GM12878 (cell line): Measurements from ENCODE around the gene IMP3. TPM values are rescaled to one million over a fixed set of nuclear protein-coding genes. Genes with fewer than 3 reads are reported as not detected.

Source experiments
- ATAC-seq: fragments of 200-7000 bp; cut with Tn5 transposase; 3 replicates; pipeline ENCODE4 v1.9.1; 2020; ENCODE audit warnings: mild to moderate bottlenecking, moderate library complexity
- BruUV-seq: library from RNA; stranded (reverse); fragments of 400-500 nt; replicated peaks from 2 replicates; lab custom pipeline; 2021; lab: Mats Ljungman, UMichigan
- CTCF ChIA-PET: fragments of 300-600 bp; sonication (Branson Sonifier 250); formaldehyde crosslinking; extraction: SDS; loops from one replicate; lab custom pipeline; 2021; ENCODE audit warnings: inconsistent platforms; lab: Yijun Ruan, JAX
- POLR2A ChIA-PET: fragments of 350-600 bp; formaldehyde crosslinking; extraction: SDS; loops from one replicate; lab custom pipeline; 2021; ENCODE audit warnings: inconsistent platforms; lab: Charles Lee
- RAD21 ChIA-PET: fragments of 300-600 bp; sonication (Branson Sonifier 250); formaldehyde crosslinking; loops from one replicate; lab custom pipeline; 2023; ENCODE audit warnings: antibody characterized with exemption; ENCODE audit not compliant: unreplicated experiment; lab: Charles Lee
- SMC1A ChIA-PET: fragments of 300-600 bp; sonication (Branson Sonifier 250); formaldehyde crosslinking; loops from one replicate; lab custom pipeline; 2023; ENCODE audit not compliant: unreplicated experiment, uncharacterized antibody; lab: Charles Lee
- DNase-seq: peaks from one replicate; pipeline ENCODE4 v3.0.0-alpha.2; 2011; ENCODE audit warnings: low read depth, low spot score
- FAIRE-seq: peaks from 3 replicates; lab custom pipeline; 2011; peaks lifted over from hg19 to GRCh38; lab: Jason Lieb, UNC
- H2AFZ ChIP-seq: 2 replicates; pipeline ENCODE4 v1.6.0; 2011; ENCODE audit warnings: low read depth, low read length, control low read depth; ENCODE audit not compliant: control insufficient read depth
- H3K27ac ChIP-seq: 2 replicates; pipeline ENCODE4 v1.5.1; 2011; ENCODE audit warnings: control low read depth; ENCODE audit not compliant: control insufficient read depth, insufficient read depth
- H3K27me3 ChIP-seq, 2 experiments: replicated peaks in 1 of 2; 2 replicates each; pipeline versions ENCODE4 v1.6.0 to v1.6.1; 2011; ENCODE audit warnings: low read length in 1 of 2; ENCODE audit not compliant: control insufficient read depth in 2 of 2, insufficient read depth in 2 of 2
- H3K36me3 ChIP-seq, 2 experiments: 2 replicates each; pipeline ENCODE4 v1.5.1; 2011; ENCODE audit warnings: low read length in 1 of 2; ENCODE audit not compliant: control insufficient read depth in 2 of 2, insufficient read depth in 2 of 2
- H3K4me1 ChIP-seq: 2 replicates; pipeline ENCODE4 v1.6.1; 2011; ENCODE audit warnings: mild to moderate bottlenecking, low read length, moderate library complexity, mixed read lengths; ENCODE audit not compliant: control insufficient read depth, insufficient read depth
- H3K4me2 ChIP-seq: 2 replicates; pipeline ENCODE4 v1.6.0; 2011; ENCODE audit warnings: control low read depth; ENCODE audit not compliant: control insufficient read depth, insufficient read depth
- H3K4me3 ChIP-seq: fragments of 200-600 bp; sonication (generic); 2 replicates; pipeline ENCODE4 v1.5.1; 2016
- H3K79me2 ChIP-seq: 2 replicates; pipeline ENCODE4 v1.6.0; 2011; ENCODE audit warnings: low read length; ENCODE audit not compliant: control insufficient read depth, insufficient read depth
- H3K9ac ChIP-seq: 2 replicates; pipeline ENCODE4 v1.8.0; 2011; ENCODE audit warnings: low read length, control low read depth, mixed read lengths; ENCODE audit not compliant: control insufficient read depth, insufficient read depth
- H3K9me3 ChIP-seq: replicated peaks from 3 replicates; pipeline ENCODE4 v1.5.1; 2011; ENCODE audit warnings: mild to moderate bottlenecking, low read length; ENCODE audit not compliant: control insufficient read depth, insufficient read depth
- H4K20me1 ChIP-seq: 2 replicates; pipeline ENCODE4 v1.6.0; 2011; ENCODE audit not compliant: control insufficient read depth, insufficient read depth
- CREB1 ChIP-seq: IDR thresholded peaks from 2 replicates; pipeline ENCODE4 v1.6.1; 2012; ENCODE audit warnings: low read depth, mild to moderate bottlenecking, inconsistent platforms
- EZH2 ChIP-seq: IDR thresholded peaks from 2 replicates; pipeline ENCODE4 v1.6.1; 2012; ENCODE audit warnings: low read depth, mild to moderate bottlenecking, control low read depth, inconsistent platforms, low read length, borderline replicate concordance; ENCODE audit not compliant: control insufficient read depth
- IKZF1 ChIP-seq: fragments of 450-650 bp; conservative IDR thresholded peaks from 2 replicates; pipeline ENCODE4 v1.6.1; 2017; ENCODE audit warnings: antibody characterized with exemption, mild to moderate bottlenecking
- JUNB ChIP-seq: IDR thresholded peaks from 2 replicates; pipeline ENCODE4 v1.6.1; 2016; ENCODE audit warnings: antibody characterized with exemption, mild to moderate bottlenecking
- JUND ChIP-seq: IDR thresholded peaks from 2 replicates; pipeline ENCODE4 v1.6.1; 2012; ENCODE audit warnings: low read depth, mild to moderate bottlenecking, low read length, improper control_type of control experiment, moderate library complexity
- MEF2B ChIP-seq: fragments of 450-650 bp; IDR thresholded peaks from 2 replicates; pipeline ENCODE4 v1.6.1; 2018; ENCODE audit warnings: mild to moderate bottlenecking, moderate library complexity; ENCODE audit not compliant: partially characterized antibody, poor library complexity, severe bottlenecking
- MXI1 ChIP-seq: fragments of 150-350 bp; IDR thresholded peaks from 2 replicates; pipeline ENCODE4 v1.6.1; 2011; ENCODE audit warnings: low read depth, mild to moderate bottlenecking, inconsistent platforms, low read length, improper control_type of control experiment
- NR2F1 ChIP-seq: fragments of 450-650 bp; conservative IDR thresholded peaks from 2 replicates; pipeline ENCODE4 v1.6.1; 2017; ENCODE audit warnings: mild to moderate bottlenecking
- RB1 ChIP-seq: fragments of 450-650 bp; formaldehyde crosslinking; IDR thresholded peaks from 2 replicates; pipeline ENCODE4 v1.6.1; 2017; ENCODE audit warnings: mild to moderate bottlenecking, borderline replicate concordance
- RUNX3 ChIP-seq: IDR thresholded peaks from 2 replicates; pipeline ENCODE4 v1.6.1; 2012; ENCODE audit warnings: low read length, inconsistent platforms
- WGBS: methylation state at CpG from one replicate; pipeline ENCODE4 v1.1.6; 2016; ENCODE audit warnings: low lambda C conversion rate; ENCODE audit not compliant: insufficient replicate concordance, insufficient coverage; ENCODE audit errors: missing lambda C conversion rate; 5-methylcytosine and 5-hydroxymethylcytosine counted together
- in situ Hi-C: fragments of 300-500 bp; cut with MboI; formaldehyde crosslinking; loops from 9 replicates; pipeline ENCODE4 v1.14.3; 2018; ENCODE audit warnings: mixed read lengths
- intact Hi-C: fragments of 100-400 bp; cut with micrococcal nuclease; formaldehyde crosslinking; loops from one replicate; pipeline ENCODE4 v1.14.2; 2022; ENCODE audit not compliant: unreplicated experiment
- polyA plus RNA-seq, 11 experiments: library from polyadenylated mRNA; depleted of rRNA in 4 of 11; unstranded in 6 of 11; stranded (reverse) in 5 of 11; fragments of >200 nt; fragmentation: Nextera tagmentation in 4 of 11; fragmentation: Illumina TruSeq in 1 of 11; extraction: Ambion mirVana in 4 of 11; extraction: Trizol in 1 of 11; gene quantifications; 1 replicate in 1 of 11; 2 replicates in 10 of 11; pipeline versions ENCODE4 v1.2.1 to v1.2.3, GENCODE V29; 2011 to 2016; ENCODE audit warnings: inconsistent platforms in 2 of 11, missing spikeins in 2 of 11, low read depth in 1 of 11
- total RNA-seq, 4 experiments: library from RNA; depleted of rRNA in 3 of 4; stranded (reverse); fragments of >200 nt in 3 of 4; fragmentation: Illumina TruSeq in 1 of 4; extraction: Trizol in 1 of 4; gene quantifications; 2 replicates each; pipeline versions ENCODE4 v1.2.1 to v1.2.3, GENCODE V29; 2013 to 2021

The IMP3 gene
- total and polyA plus RNA-seq, 10 of the 15 experiments (the other 5 are each of a cell fraction or from before 2014, with no cell fraction given) = 13.3 to 208 (median 85.2) TPM

- DNase-seq (no peak), FAIRE-seq (no peak), ATAC-seq (no peak)
- Histone ChIP-seq H3K9me3 (no peaks in the 10 kb centered on the region), H2AFZ (no peak overlapping the region), H3K27me3 (no peaks in the 10 kb centered on the region; a peak in 1 of 4 replicates), H3K4me1 (no peaks in the 10 kb centered on the region), H3K4me2 (no peak overlapping the region), H3K4me3 (no peak overlapping the region), H3K36me3 (no peaks in the 10 kb centered on the region), H3K27ac (no peak overlapping the region), H3K9ac (no peak overlapping the region), H4K20me1 (no peaks in the 10 kb centered on the region), H3K79me2 (no peaks in the 10 kb centered on the region)
- in situ Hi-C loops = loop anchor here (25.0 kb wide), 1 partner anchor 655 kb away; the partner anchor contains the start of gene PPCDC
- RAD21 ChIA-PET = no interaction called here
- no peak for TF ChIP-seq CREB1
- no peak for TF ChIP-seq JUNB
- no peak for TF ChIP-seq JUND
- TF ChIP-seq IKZF1 = no peak
- TF ChIP-seq MEF2B = no peak
- no peak for TF ChIP-seq EZH2
- TF ChIP-seq RB1 = no peak
- TF ChIP-seq NR2F1 = no peak
- TF ChIP-seq MXI1 = no peak
- TF ChIP-seq RUNX3 = no peak
- BruUV-seq = no TSS peak
- POLR2A ChIA-PET = no interaction called here
- intact Hi-C loops = no loop called here
- SMC1A ChIA-PET = no interaction called here
- 33% methylated on average over 15 of the region's 15 CpGs for WGBS
- CTCF ChIA-PET = no interaction called here
Observed at GRCh38 chr15:75666823-75667501, 26.9 kb upstream of the IMP3 start.
